Neural progenitor cell (in vitro differentiated cells): Measurements from ENCODE around the gene OR10H2. TPM values are rescaled to one million over a fixed set of nuclear protein-coding genes. Genes with fewer than 3 reads are reported as not detected.

Experiments used
- DNase-seq: peaks from one replicate; pipeline ENCODE4 v3.0.0-alpha.2; 2016; ENCODE audit warnings: low spot score
- H2AFZ ChIP-seq: fragments of 200-600 bp; sonication (generic); replicated peaks from 2 replicates; pipeline ENCODE4 v1.6.1; 2016; ENCODE audit warnings: antibody characterized with exemption
- H3F3A ChIP-seq: fragments of 200-600 bp; sonication (generic); 2 replicates; pipeline ENCODE4 v1.6.1; 2016; ENCODE audit warnings: antibody characterized with exemption, low read depth
- H3K27ac ChIP-seq: fragments of 200-600 bp; sonication (generic); 2 replicates; pipeline ENCODE4 v1.5.1; 2016; ENCODE audit warnings: mild to moderate bottlenecking
- H3K27me3 ChIP-seq: fragments of 200-600 bp; sonication (generic); 2 replicates; pipeline ENCODE4 v1.6.1; 2016; ENCODE audit warnings: mild to moderate bottlenecking, moderate library complexity
- H3K36me3 ChIP-seq: fragments of 200-600 bp; sonication (generic); 2 replicates; pipeline ENCODE4 v1.5.1; 2016
- H3K4me1 ChIP-seq: fragments of 200-600 bp; sonication (generic); 2 replicates; pipeline ENCODE4 v1.6.1; 2016; ENCODE audit warnings: mixed run types
- H3K4me2 ChIP-seq: fragments of 200-600 bp; sonication (generic); 2 replicates; pipeline ENCODE4 v1.6.1; 2016
- H3K4me3 ChIP-seq: fragments of 200-600 bp; sonication (generic); 2 replicates; pipeline ENCODE4 v1.5.1; 2016
- H3K79me2 ChIP-seq: fragments of 200-600 bp; sonication (generic); 2 replicates; pipeline ENCODE4 v1.6.1; 2016; ENCODE audit warnings: low read depth
- H3K9ac ChIP-seq: fragments of 200-600 bp; sonication (generic); 2 replicates; pipeline ENCODE4 v1.6.1; 2016
- H3K9me3 ChIP-seq: fragments of 200-600 bp; sonication (generic); 2 replicates; pipeline ENCODE4 v1.5.1; 2016; ENCODE audit warnings: low read depth
- H4K20me1 ChIP-seq: fragments of 200-600 bp; sonication (generic); 2 replicates; pipeline ENCODE4 v1.6.1; 2016; ENCODE audit warnings: low read depth
- H3K27ac Mint-ChIP-seq: 3 replicates; pipeline ENCODE4 v1.8.0; 2021; ENCODE audit warnings: mixed read lengths
- H3K27me3 Mint-ChIP-seq: 2 replicates; pipeline ENCODE4 v1.8.0; 2022; ENCODE audit warnings: low read depth, mild to moderate bottlenecking, inconsistent platforms, moderate library complexity, mixed read lengths; ENCODE audit not compliant: insufficient read depth
- H3K36me3 Mint-ChIP-seq: 3 replicates; pipeline ENCODE4 v1.8.0; 2021; ENCODE audit warnings: mixed read lengths
- H3K4me1 Mint-ChIP-seq: 3 replicates; pipeline ENCODE4 v1.8.0; 2021; ENCODE audit warnings: mixed read lengths
- H3K4me3 Mint-ChIP-seq: 3 replicates; pipeline ENCODE4 v1.8.0; 2021; ENCODE audit warnings: mild to moderate bottlenecking, moderate library complexity, mixed read lengths
- H3K9me3 Mint-ChIP-seq: 3 replicates; pipeline ENCODE4 v1.8.0; 2020; ENCODE audit warnings: mixed read lengths
- CTCF ChIP-seq: fragments of 200-600 bp; sonication (generic); IDR thresholded peaks from 2 replicates; pipeline ENCODE4 v1.5.1; 2017; ENCODE audit warnings: antibody characterized with exemption, mild to moderate bottlenecking
- EZH2 ChIP-seq: fragments of 200-600 bp; sonication (generic); IDR thresholded peaks from 2 replicates; pipeline ENCODE4 v1.6.1; 2017; ENCODE audit warnings: antibody characterized with exemption, mild to moderate bottlenecking, moderate library complexity
- EZH2phosphoT487 ChIP-seq: fragments of 200-600 bp; sonication (generic); IDR thresholded peaks from 2 replicates; pipeline ENCODE4 v1.6.1; 2017; ENCODE audit warnings: antibody characterized with exemption
- total RNA-seq: library from RNA; depleted of rRNA; stranded (reverse); fragments of >200 nt; gene quantifications from 2 replicates; pipeline ENCODE4 v1.2.3, GENCODE V29; 2015; ENCODE audit warnings: low replicate concordance

Gene OR10H2
- total RNA-seq, 1 donor from 2014 or later = not detected

GRCh38 chr19:15683411-15683810 lies 44.4 kb upstream of the OR10H2 start:
- Histone ChIP-seq H3K36me3 (no peaks in the 10 kb centered on the region), H2AFZ (no peak overlapping the region), H3K79me2 (no peaks in the 10 kb centered on the region), H3K27ac (no peak overlapping the region), H3F3A (no peaks in the 10 kb centered on the region), H3K4me2 (no peak overlapping the region), H3K4me1 (no peaks in the 10 kb centered on the region), H3K9me3 (peaks cover 4% of the 10 kb centered on the region), H4K20me1 (no peaks in the 10 kb centered on the region), H3K27me3 (no peaks in the 10 kb centered on the region), H3K9ac (no peak overlapping the region), H3K4me3 (no peak overlapping the region)
- H3K4me3 Mint-ChIP-seq = no peak overlapping the region
- no peak for DNase-seq
- peaks cover 32% of the 10 kb centered on the region for H3K9me3 Mint-ChIP-seq
- H3K27me3 Mint-ChIP-seq = peaks cover 7% of the 10 kb centered on the region
- H3K27ac Mint-ChIP-seq = no peak overlapping the region
- no peaks in the 10 kb centered on the region for H3K36me3 Mint-ChIP-seq
- TF ChIP-seq EZH2phosphoT487 (no peak), CTCF (no peak), EZH2 (no peak)
- H3K4me1 Mint-ChIP-seq = no peaks in the 10 kb centered on the region

GRCh38 chr19:15684828-15685227 lies 43.0 kb upstream of the OR10H2 start:
- peaks cover 4% of the 10 kb centered on the region for H3K9me3 ChIP-seq
- Mint-ChIP-seq H3K27me3 (peaks cover 2% of the 10 kb centered on the region), H3K9me3 (peaks cover 27% of the 10 kb centered on the region), H3K4me3 (no peak overlapping the region), H3K4me1 (no peaks in the 10 kb centered on the region), H3K36me3 (no peaks in the 10 kb centered on the region), H3K27ac (no peak overlapping the region)
- no peaks in the 10 kb centered on the region for H3K36me3 ChIP-seq
- no peak overlapping the region for H3K9ac ChIP-seq
- no peaks in the 10 kb centered on the region for H3K27me3 ChIP-seq
- no peak overlapping the region for H3K4me3 ChIP-seq
- no peaks in the 10 kb centered on the region for H3F3A ChIP-seq
- H2AFZ ChIP-seq = no peak overlapping the region
- H3K4me1 ChIP-seq = no peaks in the 10 kb centered on the region
- H3K79me2 ChIP-seq = no peaks in the 10 kb centered on the region
- no peak overlapping the region for H3K27ac ChIP-seq
- DNase-seq = no peak
- no peak overlapping the region for H3K4me2 ChIP-seq
- no peaks in the 10 kb centered on the region for H4K20me1 ChIP-seq
- no peak for TF ChIP-seq CTCF
- TF ChIP-seq EZH2 = no peak
- TF ChIP-seq EZH2phosphoT487 = no peak

GRCh38 chr19:15696654-15697194 lies 31.1 kb upstream of the OR10H2 start:
- Histone ChIP-seq H3K36me3 (no peaks in the 10 kb centered on the region), H3K9ac (no peak overlapping the region), H3K4me2 (no peak overlapping the region), H3K27ac (no peak overlapping the region), H3K79me2 (no peaks in the 10 kb centered on the region), H3K4me3 (no peak overlapping the region), H4K20me1 (no peaks in the 10 kb centered on the region), H3K27me3 (no peaks in the 10 kb centered on the region), H3K9me3 (peaks cover 15% of the 10 kb centered on the region), H3F3A (no peaks in the 10 kb centered on the region), H2AFZ (no peak overlapping the region), H3K4me1 (no peaks in the 10 kb centered on the region)
- no peaks in the 10 kb centered on the region for H3K36me3 Mint-ChIP-seq
- H3K27ac Mint-ChIP-seq = no peak overlapping the region
- DNase-seq = no peak
- no peaks in the 10 kb centered on the region for H3K27me3 Mint-ChIP-seq
- peaks cover 24% of the 10 kb centered on the region for H3K9me3 Mint-ChIP-seq
- no peaks in the 10 kb centered on the region for H3K4me1 Mint-ChIP-seq
- no peak overlapping the region for H3K4me3 Mint-ChIP-seq
- TF ChIP-seq EZH2phosphoT487 = no peak
- TF ChIP-seq EZH2 = no peak
- TF ChIP-seq CTCF = no peak
